DOHH2 (cell line): ENCODE data around the gene KRTAP10-5.

ENCODE experiments used
- H3F3A ChIP-seq: fragments of 200-600 bp; sonication (generic), shearing (Covaris generic); 2 replicates; pipeline ENCODE4 v1.6.0; 2016; ENCODE audit warnings: antibody characterized with exemption, mild to moderate bottlenecking; ENCODE audit not compliant: control insufficient read depth, insufficient read depth
- H3K27ac ChIP-seq: fragments of 200-600 bp; sonication (generic); 2 replicates; pipeline ENCODE4 v1.5.1; 2014; ENCODE audit warnings: low read depth, mild to moderate bottlenecking, low read length, moderate library complexity
- H3K27me3 ChIP-seq: fragments of 200-600 bp; sonication (generic); 2 replicates; pipeline ENCODE4 v1.6.1; 2014; ENCODE audit warnings: mild to moderate bottlenecking, low read length, mixed read lengths; ENCODE audit not compliant: control insufficient read depth
- H3K36me3 ChIP-seq: fragments of 200-600 bp; sonication (generic); 2 replicates; pipeline ENCODE4 v1.6.1; 2014; ENCODE audit warnings: mild to moderate bottlenecking, low read length, moderate library complexity, mixed read lengths; ENCODE audit not compliant: control insufficient read depth
- H3K4me1 ChIP-seq: fragments of 200-600 bp; sonication (generic); 2 replicates; pipeline ENCODE4 v1.6.1; 2014; ENCODE audit warnings: mild to moderate bottlenecking, low read length, mixed read lengths; ENCODE audit not compliant: control insufficient read depth
- H3K4me2 ChIP-seq: fragments of 200-600 bp; sonication (generic); 2 replicates; pipeline ENCODE4 v1.6.0; 2014; ENCODE audit warnings: mild to moderate bottlenecking, low read length, moderate library complexity
- H3K4me3 ChIP-seq: fragments of 200-600 bp; sonication (generic); 2 replicates; pipeline ENCODE4 v1.5.1; 2014; ENCODE audit warnings: mild to moderate bottlenecking, low read length, mixed read lengths
- H3K79me2 ChIP-seq: fragments of 200-600 bp; sonication (generic); 2 replicates; pipeline ENCODE4 v1.6.1; 2014; ENCODE audit warnings: mild to moderate bottlenecking, low read length, mixed read lengths; ENCODE audit not compliant: control insufficient read depth
- H3K9me2 ChIP-seq: fragments of 200-600 bp; sonication (generic); replicated peaks from 2 replicates; pipeline ENCODE4 v1.6.1; 2014; ENCODE audit warnings: mild to moderate bottlenecking, low read length, mixed read lengths; ENCODE audit not compliant: control insufficient read depth
- H3K9me3 ChIP-seq: fragments of 200-600 bp; sonication (generic); 2 replicates; pipeline ENCODE4 v1.6.1; 2014; ENCODE audit warnings: antibody characterized with exemption, low read length, mixed read lengths; ENCODE audit not compliant: control insufficient read depth, insufficient read depth
- H4K20me1 ChIP-seq: fragments of 200-600 bp; sonication (generic); 2 replicates; pipeline ENCODE4 v1.6.0; 2014; ENCODE audit warnings: low read depth, mild to moderate bottlenecking, antibody characterized with exemption, low read length, moderate library complexity; ENCODE audit not compliant: control insufficient read depth, insufficient read depth
- EZH2phosphoT487 ChIP-seq: fragments of 200-600 bp; sonication (generic); IDR thresholded peaks from 2 replicates; pipeline ENCODE4 v1.6.1; 2017; ENCODE audit warnings: borderline replicate concordance, mild to moderate bottlenecking, antibody characterized with exemption, low read length, moderate library complexity, mixed read lengths
- TF ChIP-seq, protein P1 (sequence below): fragments of 200-600 bp; sonication (generic); IDR thresholded peaks from one replicate; pipeline ENCODE4 v1.5.1; 2014; ENCODE audit warnings: antibody characterized with exemption, mild to moderate bottlenecking, low read depth, low read length; ENCODE audit not compliant: poor library complexity, severe bottlenecking

KRTAP10-5 gene

GRCh38 chr21:44555200-44555875 lies 25.1 kb downstream of the KRTAP10-5 start:
- H3K4me1 ChIP-seq, result no peaks in the 10 kb centered on the region

DNA sequence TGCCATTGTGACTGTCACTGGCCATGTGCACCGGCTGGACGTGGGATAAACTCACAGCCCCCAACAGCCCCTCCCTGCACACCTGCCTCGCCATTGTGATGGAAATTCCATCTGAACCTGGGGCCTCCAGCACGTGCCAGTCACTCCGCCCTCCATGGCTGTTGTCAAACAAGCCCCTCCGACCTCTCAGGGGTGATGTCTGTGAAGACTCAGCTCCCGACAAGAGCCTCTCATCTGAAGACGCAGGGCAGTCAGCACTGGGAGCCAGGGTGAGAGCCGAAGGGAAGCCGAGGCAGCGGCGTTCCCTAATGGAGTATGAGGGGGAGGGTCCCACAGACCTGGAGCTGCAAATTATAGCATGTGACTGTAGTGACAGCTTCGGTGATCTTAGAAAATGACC lies 27.7 kb downstream of the KRTAP10-5 start:
- Histone ChIP-seq H4K20me1 (no peaks in the 10 kb centered on the region), H3F3A (no peaks in the 10 kb centered on the region), H3K27me3 (no peaks in the 10 kb centered on the region), H3K27ac (no peak overlapping the region), H3K4me1 (peaks cover 3% of the 10 kb centered on the region), H3K36me3 (no peaks in the 10 kb centered on the region), H3K4me2 (no peak overlapping the region), H3K9me2 (no peaks in the 10 kb centered on the region), H3K79me2 (no peaks in the 10 kb centered on the region), H3K4me3 (no peak overlapping the region), H3K9me3 (peaks cover 2% of the 10 kb centered on the region; the same call in 1 of the 2 replicates)
- TF ChIP-seq EZH2phosphoT487, result no peak
- TF ChIP-seq, protein P1, sequence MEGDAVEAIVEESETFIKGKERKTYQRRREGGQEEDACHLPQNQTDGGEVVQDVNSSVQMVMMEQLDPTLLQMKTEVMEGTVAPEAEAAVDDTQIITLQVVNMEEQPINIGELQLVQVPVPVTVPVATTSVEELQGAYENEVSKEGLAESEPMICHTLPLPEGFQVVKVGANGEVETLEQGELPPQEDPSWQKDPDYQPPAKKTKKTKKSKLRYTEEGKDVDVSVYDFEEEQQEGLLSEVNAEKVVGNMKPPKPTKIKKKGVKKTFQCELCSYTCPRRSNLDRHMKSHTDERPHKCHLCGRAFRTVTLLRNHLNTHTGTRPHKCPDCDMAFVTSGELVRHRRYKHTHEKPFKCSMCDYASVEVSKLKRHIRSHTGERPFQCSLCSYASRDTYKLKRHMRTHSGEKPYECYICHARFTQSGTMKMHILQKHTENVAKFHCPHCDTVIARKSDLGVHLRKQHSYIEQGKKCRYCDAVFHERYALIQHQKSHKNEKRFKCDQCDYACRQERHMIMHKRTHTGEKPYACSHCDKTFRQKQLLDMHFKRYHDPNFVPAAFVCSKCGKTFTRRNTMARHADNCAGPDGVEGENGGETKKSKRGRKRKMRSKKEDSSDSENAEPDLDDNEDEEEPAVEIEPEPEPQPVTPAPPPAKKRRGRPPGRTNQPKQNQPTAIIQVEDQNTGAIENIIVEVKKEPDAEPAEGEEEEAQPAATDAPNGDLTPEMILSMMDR, result no peak

More at GRCh38 chr21:44555200-44555875, 25.1 kb downstream of the KRTAP10-5 start:
- no peak overlapping the region for H3K4me3 ChIP-seq
- no peaks in the 10 kb centered on the region for H3K79me2 ChIP-seq
- H3K27ac ChIP-seq, result no peak overlapping the region
- peaks cover 6% of the 10 kb centered on the region; the same call in 1 of the 2 replicates for H3K27me3 ChIP-seq
- H3K4me2 ChIP-seq, result no peak overlapping the region
- no peak for TF ChIP-seq EZH2phosphoT487
- TF ChIP-seq, protein P1, result no peak
- H3K9me3 ChIP-seq, result no peaks in the 10 kb centered on the region
- H3K36me3 ChIP-seq, result no peaks in the 10 kb centered on the region
- no peaks in the 10 kb centered on the region for H4K20me1 ChIP-seq
- H3F3A ChIP-seq, result no peaks in the 10 kb centered on the region
- H3K9me2 ChIP-seq, result no peaks in the 10 kb centered on the region

GRCh38 chr21:44552136-44552535 lies 28.3 kb downstream of the KRTAP10-5 start:
- H3K9me2 ChIP-seq, result no peaks in the 10 kb centered on the region
- no peaks in the 10 kb centered on the region for H3K79me2 ChIP-seq
- H3K4me1 ChIP-seq, result peaks cover 9% of the 10 kb centered on the region
- H3K4me2 ChIP-seq, result no peak overlapping the region
- H3K27me3 ChIP-seq, result no peaks in the 10 kb centered on the region
- no peaks in the 10 kb centered on the region for H3F3A ChIP-seq
- no peaks in the 10 kb centered on the region for H4K20me1 ChIP-seq
- no peak overlapping the region for H3K27ac ChIP-seq
- no peak overlapping the region for H3K4me3 ChIP-seq
- TF ChIP-seq, protein P1, result no peak
- no peaks in the 10 kb centered on the region for H3K36me3 ChIP-seq
- peaks cover 6% of the 10 kb centered on the region for H3K9me3 ChIP-seq
